A549 (cell line): ENCODE results near the gene ITIH3. TPM values are rescaled to one million over a fixed set of nuclear protein-coding genes. Genes with fewer than 3 reads are reported as not detected.

Experiments used
- ATAC-seq, 2 experiments: fragments of 200-7000 bp in 1 of 2; fragments of >200 bp in 1 of 2; cut with Nextera tagmentation in 1 of 2; cut with Tn5 transposase in 1 of 2; 3 replicates each; pipeline versions ENCODE4 v1.8.0 to v1.9.1; 2018 to 2020; ENCODE audit warnings: mild to moderate bottlenecking in 1 of 2, moderate library complexity in 1 of 2
- CTCF ChIA-PET: fragments of 300-600 bp; sonication (Branson Sonifier 250); formaldehyde crosslinking; extraction: SDS; loops from one replicate; lab custom pipeline; 2021; ENCODE audit warnings: antibody characterized with exemption, inconsistent platforms; lab: Yijun Ruan, JAX
- POLR2A ChIA-PET: fragments of 350-600 bp; formaldehyde crosslinking; extraction: SDS; loops from one replicate; lab custom pipeline; 2021; ENCODE audit warnings: antibody characterized with exemption, inconsistent platforms; lab: Yijun Ruan, JAX
- DNase-seq, 2 experiments: peaks; one replicate each; pipeline versions ENCODE4 v3.0.0 to v3.0.0-alpha.2; 2011 to 2016; ENCODE audit warnings: low read depth in 1 of 2, low spot score in 1 of 2
- FAIRE-seq: peaks from 2 replicates; lab custom pipeline; 2011; peaks lifted over from hg19 to GRCh38; lab: Jason Lieb, UNC
- H3K27ac ChIP-seq, 2 experiments: fragments of >200 bp; sonication (Bioruptor Twin); formaldehyde crosslinking; 3 replicates each; pipeline ENCODE4 v1.5.1; 2016 to 2017
- H3K4me1 ChIP-seq: fragments of >200 bp; sonication (Bioruptor Twin); formaldehyde crosslinking; 3 replicates; pipeline ENCODE4 v1.6.1; 2016
- H3K4me2 ChIP-seq: fragments of >200 bp; sonication (Bioruptor Twin); formaldehyde crosslinking; 3 replicates; pipeline ENCODE4 v1.6.1; 2016
- H3K4me3 ChIP-seq: fragments of >200 bp; sonication (Bioruptor Twin); formaldehyde crosslinking; 3 replicates; pipeline ENCODE4 v1.5.1; 2016
- H3K9me3 ChIP-seq: fragments of >200 bp; sonication (Bioruptor Twin); formaldehyde crosslinking; 3 replicates; pipeline ENCODE4 v1.6.1; 2016
- CEBPB ChIP-seq, 2 experiments: fragments of >200 bp in 1 of 2; sonication (Bioruptor Twin) in 1 of 2; formaldehyde crosslinking in 1 of 2; IDR thresholded peaks; 2 replicates each; pipeline ENCODE4 v1.6.1; 2012 to 2016
- CHD2 ChIP-seq: fragments of 150-350 bp; IDR thresholded peaks from 2 replicates; pipeline ENCODE4 v1.6.1; 2014; ENCODE audit warnings: low read length; ENCODE audit not compliant: partially characterized antibody
- GATA3 ChIP-seq: IDR thresholded peaks from 2 replicates; pipeline ENCODE4 v1.6.1; 2012; ENCODE audit warnings: borderline replicate concordance
- HDAC2 ChIP-seq: fragments of 200-600 bp; sonication (generic); IDR thresholded peaks from 2 replicates; pipeline ENCODE4 v1.6.1; 2016
- HEYL ChIP-seq: fragments of 250-450 bp; sonication (Bioruptor Pico); IDR thresholded peaks from 2 replicates; pipeline ENCODE4 v1.8.0; 2021; ENCODE audit warnings: mild to moderate bottlenecking, moderate library complexity
- KDM1A ChIP-seq: fragments of 200-600 bp; sonication (generic); IDR thresholded peaks from 2 replicates; pipeline ENCODE4 v1.6.1; 2016; ENCODE audit warnings: low read depth, mild to moderate bottlenecking
- KDM5A ChIP-seq: fragments of 200-600 bp; sonication (generic); IDR thresholded peaks from 2 replicates; pipeline ENCODE4 v1.6.1; 2016; ENCODE audit warnings: antibody characterized with exemption, mild to moderate bottlenecking
- MYC ChIP-seq: IDR thresholded peaks from 2 replicates; pipeline ENCODE4 v1.6.1; 2012; ENCODE audit warnings: mild to moderate bottlenecking, inconsistent platforms, low read length, improper control_type of control experiment, borderline replicate concordance
- POLR2AphosphoS2 ChIP-seq: conservative IDR thresholded peaks from 2 replicates; pipeline ENCODE4 v1.6.1; 2012; ENCODE audit warnings: low read length, improper control_type of control experiment, inconsistent platforms
- RAD21 ChIP-seq, 2 experiments: fragments of >200 bp in 1 of 2; sonication (Bioruptor Twin) in 1 of 2; formaldehyde crosslinking in 1 of 2; IDR thresholded peaks in 1 of 2; conservative IDR thresholded peaks in 1 of 2; 2 replicates in 1 of 2; 3 replicates in 1 of 2; pipeline ENCODE4 v1.6.1; 2012 to 2018; ENCODE audit warnings: inconsistent platforms in 1 of 2
- RCOR1 ChIP-seq: fragments of 150-350 bp; IDR thresholded peaks from 2 replicates; pipeline ENCODE4 v1.6.1; 2014; ENCODE audit warnings: antibody characterized with exemption, low read length, low read depth
- SMC3 ChIP-seq: fragments of >200 bp; sonication (Bioruptor Twin); formaldehyde crosslinking; IDR thresholded peaks from 3 replicates; pipeline ENCODE4 v1.6.1; 2018; ENCODE audit warnings: inconsistent platforms
- TFCP2L1 ChIP-seq: fragments of 250-450 bp; sonication (Bioruptor Pico); IDR thresholded peaks from 2 replicates; pipeline ENCODE4 v1.5.0; 2021; ENCODE audit warnings: mild to moderate bottlenecking
- ZFP36 ChIP-seq: fragments of 450-650 bp; IDR thresholded peaks from 2 replicates; pipeline ENCODE4 v1.6.1; 2014; ENCODE audit warnings: borderline replicate concordance; ENCODE audit not compliant: partially characterized antibody
- WGBS: methylation state at CpG from one replicate; pipeline ENCODE4 v1.1.6; 2017; ENCODE audit errors: missing lambda C conversion rate; 5-methylcytosine and 5-hydroxymethylcytosine counted together
- polyA plus RNA-seq, 4 experiments: library from polyadenylated mRNA; depleted of rRNA in 3 of 4; stranded (reverse); fragments of >200 nt; fragmentation: RNase III in 1 of 4; extraction: RNeasy Plus Mini Kit Qiagen cat#74134 plus additional on column Dnase treatment in 1 of 4; gene quantifications; 2 replicates in 3 of 4; 3 replicates in 1 of 4; pipeline ENCODE4 v1.2.3, GENCODE V29; 2011 to 2017
- TF ChIP-seq, protein P1 (sequence below): fragments of >200 bp; sonication (Bioruptor Twin); formaldehyde crosslinking; IDR thresholded peaks from 3 replicates; pipeline ENCODE4 v1.5.1; 2016
- TF ChIP-seq, protein P2 (sequence below): fragments of >200 bp; sonication (Bioruptor Twin); formaldehyde crosslinking; IDR thresholded peaks from 3 replicates; pipeline ENCODE4 v1.6.1; 2016
- TF ChIP-seq, protein P3 (sequence below): fragments of 150-350 bp; IDR thresholded peaks from 2 replicates; pipeline ENCODE4 v1.6.1; 2014; ENCODE audit warnings: low read depth, mild to moderate bottlenecking, low read length
- TF ChIP-seq, protein P4 (sequence below): IDR thresholded peaks from 2 replicates; pipeline ENCODE4 v1.6.1; 2012
- TF ChIP-seq, protein P5 (sequence below): fragments of 200-600 bp; sonication (generic); IDR thresholded peaks from 2 replicates; pipeline ENCODE4 v1.6.1; 2016; ENCODE audit warnings: antibody characterized with exemption, mild to moderate bottlenecking, moderate library complexity
- TF ChIP-seq, protein P6 (sequence below): IDR thresholded peaks from 2 replicates; pipeline ENCODE4 v1.6.1; 2012; ENCODE audit warnings: low read depth, borderline replicate concordance

ITIH3 gene
- polyA plus RNA-seq, 2 of the 4 experiments (the other 2 are of a cell fraction) = 0.09 TPM; not detected in 1

DNA sequence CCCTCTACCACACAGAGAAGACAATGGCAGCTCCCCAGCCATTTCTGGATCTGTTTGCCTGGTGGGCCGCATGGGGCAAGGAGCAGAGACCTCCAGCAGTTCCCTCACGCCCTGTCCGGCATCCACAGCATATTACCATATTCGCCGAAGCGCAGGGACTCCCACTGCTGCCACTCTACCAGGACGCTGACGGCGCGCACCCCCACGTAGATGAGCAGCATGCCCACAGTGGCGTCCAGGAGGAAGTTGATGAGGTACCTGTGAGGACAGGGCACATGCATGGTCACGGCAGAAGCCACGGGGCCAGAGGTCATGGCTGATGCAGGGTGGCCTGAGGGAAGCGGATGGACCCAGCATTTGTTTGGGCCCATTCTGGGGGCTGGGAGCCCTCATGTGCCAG lies 55.1 kb downstream of the ITIH3 start (continued):
- TF ChIP-seq HEYL = no peak
- TF ChIP-seq ZFP36 = no peak

DNA sequence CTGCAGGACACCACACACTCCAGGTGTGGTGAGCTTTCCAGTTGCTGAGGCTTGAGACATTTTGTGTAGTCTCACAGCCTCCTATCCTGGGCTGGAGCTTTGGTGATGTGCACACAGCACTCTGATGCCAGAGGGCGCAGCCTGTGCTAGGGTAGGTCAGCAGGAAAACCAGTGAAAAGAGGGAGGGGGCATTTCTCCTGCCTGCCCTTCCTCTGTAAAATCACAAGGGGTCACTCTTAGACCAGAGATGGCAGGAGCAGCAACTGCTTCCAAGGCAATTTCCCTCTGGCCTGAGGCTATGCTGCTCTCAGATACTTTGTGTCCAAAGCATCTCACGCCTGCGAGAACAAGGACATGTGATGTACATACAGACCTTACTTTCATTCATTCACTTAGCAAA lies 56.8 kb downstream of the ITIH3 start:
- no peak for FAIRE-seq
- ChIA-PET CTCF (interaction anchor here (0.7 to 4.4 kb wide), 16 partner anchors 9 to 345 kb away, joined by 3 to 31 read pairs (median 3); no protein-coding TSS in a partner anchor), POLR2A (no interaction called here)
- Histone ChIP-seq H3K4me2 (no peak overlapping the region), H3K27ac (no peak overlapping the region), H3K9me3 (no peaks in the 10 kb centered on the region)
- WGBS = 58% methylated on average over 3 of the region's 3 CpGs
- DNase-seq = peak; percentile 52 to 62
- TF ChIP-seq KDM5A (no peak), RCOR1 (no peak), CHD2 (no peak), MYC (no peak), POLR2AphosphoS2 (no peak), RAD21 (conservative IDR thresholded peaks at IDR 0.05 in 1 of 2, IDR thresholded peaks at IDR 0.05 in 1 of 2) (peak; percentile 70 to 82), SMC3 (peak; percentile 49; the same call in 2 of the 3 replicates), GATA3 (no peak), CEBPB (IDR thresholded peaks at IDR 0.05) (no peak), TFCP2L1 (CRISPR knock-in tag) (no peak)
- TF ChIP-seq, protein P1, sequence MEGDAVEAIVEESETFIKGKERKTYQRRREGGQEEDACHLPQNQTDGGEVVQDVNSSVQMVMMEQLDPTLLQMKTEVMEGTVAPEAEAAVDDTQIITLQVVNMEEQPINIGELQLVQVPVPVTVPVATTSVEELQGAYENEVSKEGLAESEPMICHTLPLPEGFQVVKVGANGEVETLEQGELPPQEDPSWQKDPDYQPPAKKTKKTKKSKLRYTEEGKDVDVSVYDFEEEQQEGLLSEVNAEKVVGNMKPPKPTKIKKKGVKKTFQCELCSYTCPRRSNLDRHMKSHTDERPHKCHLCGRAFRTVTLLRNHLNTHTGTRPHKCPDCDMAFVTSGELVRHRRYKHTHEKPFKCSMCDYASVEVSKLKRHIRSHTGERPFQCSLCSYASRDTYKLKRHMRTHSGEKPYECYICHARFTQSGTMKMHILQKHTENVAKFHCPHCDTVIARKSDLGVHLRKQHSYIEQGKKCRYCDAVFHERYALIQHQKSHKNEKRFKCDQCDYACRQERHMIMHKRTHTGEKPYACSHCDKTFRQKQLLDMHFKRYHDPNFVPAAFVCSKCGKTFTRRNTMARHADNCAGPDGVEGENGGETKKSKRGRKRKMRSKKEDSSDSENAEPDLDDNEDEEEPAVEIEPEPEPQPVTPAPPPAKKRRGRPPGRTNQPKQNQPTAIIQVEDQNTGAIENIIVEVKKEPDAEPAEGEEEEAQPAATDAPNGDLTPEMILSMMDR = peak; percentile 50
- TF ChIP-seq, protein P2, sequence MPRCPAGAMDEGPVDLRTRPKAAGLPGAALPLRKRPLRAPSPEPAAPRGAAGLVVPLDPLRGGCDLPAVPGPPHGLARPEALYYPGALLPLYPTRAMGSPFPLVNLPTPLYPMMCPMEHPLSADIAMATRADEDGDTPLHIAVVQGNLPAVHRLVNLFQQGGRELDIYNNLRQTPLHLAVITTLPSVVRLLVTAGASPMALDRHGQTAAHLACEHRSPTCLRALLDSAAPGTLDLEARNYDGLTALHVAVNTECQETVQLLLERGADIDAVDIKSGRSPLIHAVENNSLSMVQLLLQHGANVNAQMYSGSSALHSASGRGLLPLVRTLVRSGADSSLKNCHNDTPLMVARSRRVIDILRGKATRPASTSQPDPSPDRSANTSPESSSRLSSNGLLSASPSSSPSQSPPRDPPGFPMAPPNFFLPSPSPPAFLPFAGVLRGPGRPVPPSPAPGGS = no peak
- TF ChIP-seq, all 56 proteins: peak for 3
- no peak overlapping the region for H3K4me3 ChIP-seq
- peak; percentile 88 to 95 for ATAC-seq
- H3K4me1 ChIP-seq = no peaks in the 10 kb centered on the region

DNA sequence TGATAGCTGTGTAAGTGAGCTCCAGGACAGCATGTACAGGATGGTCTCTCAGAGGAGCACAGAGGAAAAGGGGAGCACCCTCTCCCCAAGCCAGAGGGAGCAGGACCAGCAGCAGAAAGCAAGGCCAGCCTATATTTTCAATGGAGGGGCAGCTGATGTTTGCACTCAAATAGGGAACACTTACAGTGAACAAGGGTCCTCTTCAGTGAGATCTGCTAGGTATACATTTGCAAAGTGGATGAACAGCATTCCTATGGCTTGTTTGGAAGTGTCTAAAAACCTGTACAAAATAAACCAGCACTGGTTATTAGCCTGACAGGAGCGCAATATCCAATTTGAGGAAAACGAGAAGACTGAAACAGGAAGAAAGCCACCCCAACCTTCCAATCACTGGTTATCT lies 57.8 kb downstream of the ITIH3 start:
- Histone ChIP-seq H3K4me3 (no peak overlapping the region), H3K4me1 (no peaks in the 10 kb centered on the region), H3K4me2 (no peak overlapping the region), H3K27ac (no peak overlapping the region), H3K9me3 (no peaks in the 10 kb centered on the region)
- ATAC-seq (no peak), FAIRE-seq (no peak), DNase-seq (no peak)
- ChIA-PET CTCF (interaction anchor here (0.6 to 4.4 kb wide), 6 partner anchors 14 to 436 kb away, joined by 3 to 31 read pairs (median 5); no protein-coding TSS in a partner anchor), POLR2A (no interaction called here)
- WGBS = 92% methylated on average over 2 of the region's 2 CpGs
- TF ChIP-seq, protein P3, sequence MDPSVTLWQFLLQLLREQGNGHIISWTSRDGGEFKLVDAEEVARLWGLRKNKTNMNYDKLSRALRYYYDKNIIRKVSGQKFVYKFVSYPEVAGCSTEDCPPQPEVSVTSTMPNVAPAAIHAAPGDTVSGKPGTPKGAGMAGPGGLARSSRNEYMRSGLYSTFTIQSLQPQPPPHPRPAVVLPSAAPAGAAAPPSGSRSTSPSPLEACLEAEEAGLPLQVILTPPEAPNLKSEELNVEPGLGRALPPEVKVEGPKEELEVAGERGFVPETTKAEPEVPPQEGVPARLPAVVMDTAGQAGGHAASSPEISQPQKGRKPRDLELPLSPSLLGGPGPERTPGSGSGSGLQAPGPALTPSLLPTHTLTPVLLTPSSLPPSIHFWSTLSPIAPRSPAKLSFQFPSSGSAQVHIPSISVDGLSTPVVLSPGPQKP = no peak
- TF ChIP-seq, protein P1 = no peak
- TF ChIP-seq, protein P4, sequence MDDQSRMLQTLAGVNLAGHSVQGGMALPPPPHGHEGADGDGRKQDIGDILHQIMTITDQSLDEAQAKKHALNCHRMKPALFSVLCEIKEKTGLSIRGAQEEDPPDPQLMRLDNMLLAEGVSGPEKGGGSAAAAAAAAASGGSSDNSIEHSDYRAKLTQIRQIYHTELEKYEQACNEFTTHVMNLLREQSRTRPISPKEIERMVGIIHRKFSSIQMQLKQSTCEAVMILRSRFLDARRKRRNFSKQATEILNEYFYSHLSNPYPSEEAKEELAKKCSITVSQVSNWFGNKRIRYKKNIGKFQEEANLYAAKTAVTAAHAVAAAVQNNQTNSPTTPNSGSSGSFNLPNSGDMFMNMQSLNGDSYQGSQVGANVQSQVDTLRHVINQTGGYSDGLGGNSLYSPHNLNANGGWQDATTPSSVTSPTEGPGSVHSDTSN = no peak
- TF ChIP-seq HDAC2 = no peak
- TF ChIP-seq, protein P5, sequence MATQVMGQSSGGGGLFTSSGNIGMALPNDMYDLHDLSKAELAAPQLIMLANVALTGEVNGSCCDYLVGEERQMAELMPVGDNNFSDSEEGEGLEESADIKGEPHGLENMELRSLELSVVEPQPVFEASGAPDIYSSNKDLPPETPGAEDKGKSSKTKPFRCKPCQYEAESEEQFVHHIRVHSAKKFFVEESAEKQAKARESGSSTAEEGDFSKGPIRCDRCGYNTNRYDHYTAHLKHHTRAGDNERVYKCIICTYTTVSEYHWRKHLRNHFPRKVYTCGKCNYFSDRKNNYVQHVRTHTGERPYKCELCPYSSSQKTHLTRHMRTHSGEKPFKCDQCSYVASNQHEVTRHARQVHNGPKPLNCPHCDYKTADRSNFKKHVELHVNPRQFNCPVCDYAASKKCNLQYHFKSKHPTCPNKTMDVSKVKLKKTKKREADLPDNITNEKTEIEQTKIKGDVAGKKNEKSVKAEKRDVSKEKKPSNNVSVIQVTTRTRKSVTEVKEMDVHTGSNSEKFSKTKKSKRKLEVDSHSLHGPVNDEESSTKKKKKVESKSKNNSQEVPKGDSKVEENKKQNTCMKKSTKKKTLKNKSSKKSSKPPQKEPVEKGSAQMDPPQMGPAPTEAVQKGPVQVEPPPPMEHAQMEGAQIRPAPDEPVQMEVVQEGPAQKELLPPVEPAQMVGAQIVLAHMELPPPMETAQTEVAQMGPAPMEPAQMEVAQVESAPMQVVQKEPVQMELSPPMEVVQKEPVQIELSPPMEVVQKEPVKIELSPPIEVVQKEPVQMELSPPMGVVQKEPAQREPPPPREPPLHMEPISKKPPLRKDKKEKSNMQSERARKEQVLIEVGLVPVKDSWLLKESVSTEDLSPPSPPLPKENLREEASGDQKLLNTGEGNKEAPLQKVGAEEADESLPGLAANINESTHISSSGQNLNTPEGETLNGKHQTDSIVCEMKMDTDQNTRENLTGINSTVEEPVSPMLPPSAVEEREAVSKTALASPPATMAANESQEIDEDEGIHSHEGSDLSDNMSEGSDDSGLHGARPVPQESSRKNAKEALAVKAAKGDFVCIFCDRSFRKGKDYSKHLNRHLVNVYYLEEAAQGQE = no peak
- TF ChIP-seq, protein P6, sequence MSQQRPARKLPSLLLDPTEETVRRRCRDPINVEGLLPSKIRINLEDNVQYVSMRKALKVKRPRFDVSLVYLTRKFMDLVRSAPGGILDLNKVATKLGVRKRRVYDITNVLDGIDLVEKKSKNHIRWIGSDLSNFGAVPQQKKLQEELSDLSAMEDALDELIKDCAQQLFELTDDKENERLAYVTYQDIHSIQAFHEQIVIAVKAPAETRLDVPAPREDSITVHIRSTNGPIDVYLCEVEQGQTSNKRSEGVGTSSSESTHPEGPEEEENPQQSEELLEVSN = no peak
- TF ChIP-seq, protein P2 = no peak
- no peak for TF ChIP-seq KDM1A
- TF ChIP-seq ZFP36 = no peak
